BE2C (cell line): ENCODE measurements around the gene FIBCD1.
A peak's percentile ranks its signal among the peaks of the same experiment; 100 is the strongest.

Experiments used
- DNase-seq: peaks from one replicate; pipeline ENCODE4 v3.0.0-alpha.2; 2020
- H3K27me3 ChIP-seq: fragments of 250-450 bp; sonication (Bioruptor Pico); 2 replicates; pipeline ENCODE4 v1.5.1; 2020; ENCODE audit warnings: mild to moderate bottlenecking
- H3K36me3 ChIP-seq: fragments of 250-450 bp; sonication (Bioruptor Pico); 2 replicates; pipeline ENCODE4 v1.5.1; 2020; ENCODE audit warnings: mild to moderate bottlenecking
- H3K4me1 ChIP-seq: fragments of 250-450 bp; sonication (Bioruptor Pico); 2 replicates; pipeline ENCODE4 v1.5.1; 2020
- H3K4me3 ChIP-seq: 2 replicates; pipeline ENCODE4 v1.5.1; 2011; ENCODE audit warnings: low read depth, low read length
- H3K9me3 ChIP-seq: fragments of 250-450 bp; sonication (Bioruptor Pico); 2 replicates; pipeline ENCODE4 v1.5.1; 2020
- CTCF ChIP-seq: IDR thresholded peaks from 2 replicates; pipeline ENCODE4 v1.5.1; 2012; ENCODE audit warnings: mild to moderate bottlenecking, low read depth, low read length

FIBCD1 gene

DNA sequence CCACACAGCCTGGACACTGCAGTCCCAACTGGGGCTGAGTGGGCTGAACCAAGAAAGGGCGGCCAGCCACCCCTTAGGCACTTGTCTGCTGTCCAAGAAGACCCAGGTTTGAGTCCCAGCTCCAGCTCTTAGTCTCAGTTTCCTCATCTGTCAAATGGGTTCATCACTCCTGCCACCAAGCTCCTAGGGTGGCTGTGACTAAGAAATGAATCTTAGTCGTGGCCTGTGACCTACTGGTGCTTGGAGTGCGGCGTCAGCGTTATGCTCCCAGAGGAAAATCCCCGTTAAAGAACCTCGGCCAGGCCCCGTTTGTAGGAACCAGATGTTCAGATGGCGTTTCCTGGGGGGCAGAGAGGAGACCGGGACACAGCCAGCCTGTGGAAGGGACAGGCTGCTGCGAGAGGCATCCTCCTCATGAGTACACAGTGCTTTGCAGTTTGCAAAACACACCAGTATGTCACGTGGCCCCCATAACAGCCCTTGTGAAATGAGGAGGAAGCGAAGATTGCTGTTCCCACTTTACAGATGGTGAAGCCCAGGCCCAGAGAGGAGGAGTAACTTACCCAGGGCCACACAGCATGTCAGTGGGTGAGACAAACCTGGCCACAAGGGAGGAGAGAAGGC lies 3.3 kb downstream of the FIBCD1 start:
- TF ChIP-seq CTCF, result no peak
- Histone ChIP-seq H3K36me3 (no peaks in the 10 kb centered on the region), H3K27me3 (peaks cover 73% of the 10 kb centered on the region), H3K4me3 (no peak overlapping the region), H3K9me3 (no peaks in the 10 kb centered on the region), H3K4me1 (peaks cover 7% of the 10 kb centered on the region; the same call in 1 of the 2 replicates)
- no peak for DNase-seq

- no peaks in the 10 kb centered on the region for H3K9me3 ChIP-seq
- no peak for DNase-seq
- no peak overlapping the region for H3K4me3 ChIP-seq
- H3K4me1 ChIP-seq, result peaks cover 7% of the 10 kb centered on the region; the same call in 1 of the 2 replicates
- H3K27me3 ChIP-seq, result peaks cover 65% of the 10 kb centered on the region
- no peak for TF ChIP-seq CTCF
- no peaks in the 10 kb centered on the region for H3K36me3 ChIP-seq
Measured at GRCh38 chr9:130934702-130935647, 4.1 kb downstream of the FIBCD1 start.

DNA sequence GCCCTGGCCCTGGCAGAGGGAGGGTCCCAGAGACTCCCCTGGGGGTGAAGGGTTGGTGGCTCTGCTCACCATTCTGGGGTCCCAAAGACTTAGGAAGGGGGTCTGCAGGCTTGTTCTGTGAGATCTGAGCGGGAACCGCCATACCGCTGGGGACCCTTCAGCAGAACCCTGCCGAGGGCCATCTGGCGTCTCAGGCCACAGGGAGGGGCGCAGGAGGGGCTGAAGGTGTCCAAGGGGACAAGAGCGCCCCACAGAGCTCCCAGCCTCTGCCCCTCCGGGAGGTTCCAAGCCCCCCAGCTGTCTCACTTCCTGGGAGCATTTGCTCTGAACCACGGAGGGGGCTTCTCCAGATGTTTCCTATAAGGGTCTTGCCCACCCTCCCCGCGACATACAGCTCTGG lies 4.8 kb downstream of the FIBCD1 start:
- peak; percentile 16 for DNase-seq
- no peaks in the 10 kb centered on the region for H3K36me3 ChIP-seq
- no peak for TF ChIP-seq CTCF
- H3K9me3 ChIP-seq, result no peaks in the 10 kb centered on the region
- H3K27me3 ChIP-seq, result peaks cover 59% of the 10 kb centered on the region
- no peak overlapping the region for H3K4me3 ChIP-seq
- H3K4me1 ChIP-seq, result peaks cover 7% of the 10 kb centered on the region; the same call in 1 of the 2 replicates

DNA sequence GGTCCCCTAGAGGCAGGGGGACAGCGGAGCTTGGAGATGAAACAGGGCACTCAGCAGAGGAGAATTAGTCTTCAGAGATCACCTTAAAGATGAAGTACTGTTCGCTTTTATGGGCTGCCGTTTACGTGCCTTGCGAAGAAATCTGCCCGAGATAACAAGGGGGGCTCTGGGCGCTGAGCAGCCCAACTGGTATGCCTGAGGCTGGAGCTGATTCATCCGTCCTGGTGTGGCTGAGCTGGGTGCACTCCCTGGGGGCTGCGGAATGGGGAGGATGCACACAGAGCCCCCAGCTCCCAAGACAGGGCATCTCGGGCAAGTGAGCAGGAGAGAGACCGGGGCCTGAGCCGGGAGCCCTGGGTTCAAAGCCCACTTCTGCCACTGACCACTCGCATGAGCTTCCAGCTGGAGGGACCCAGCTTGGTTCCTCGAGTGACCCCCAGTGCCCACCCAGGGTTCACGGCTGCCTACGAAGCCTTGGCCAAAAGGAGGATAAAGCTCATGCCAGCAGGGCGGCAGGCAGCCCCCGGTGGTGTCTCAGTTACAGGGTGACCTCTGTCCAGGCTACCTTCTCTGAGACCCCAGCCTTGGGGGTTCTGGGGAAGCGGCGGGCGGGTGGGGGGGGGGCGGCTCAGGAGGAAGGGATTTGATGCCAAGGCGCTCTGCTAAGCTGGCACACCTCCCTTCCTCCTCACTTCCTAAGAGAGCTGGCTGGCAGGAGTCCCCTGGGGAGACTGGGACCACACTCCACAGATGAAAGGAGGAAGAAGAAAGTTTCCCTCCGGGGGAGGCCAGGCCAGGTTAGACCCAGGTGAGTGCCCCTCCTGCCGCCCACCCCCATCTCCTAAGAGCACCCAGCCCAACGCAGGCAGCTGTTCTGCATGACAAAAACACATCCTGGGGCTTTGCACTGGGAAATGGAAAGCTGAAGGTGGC lies 5.7 kb downstream of the FIBCD1 start:
- DNase-seq, result peak; percentile 36
- Histone ChIP-seq H3K4me3 (no peak overlapping the region), H3K9me3 (no peaks in the 10 kb centered on the region), H3K27me3 (peaks cover 50% of the 10 kb centered on the region), H3K36me3 (no peaks in the 10 kb centered on the region), H3K4me1 (peaks cover 15% of the 10 kb centered on the region)
- no peak for TF ChIP-seq CTCF

- H3K27me3 ChIP-seq, result peaks cover 41% of the 10 kb centered on the region
- H3K4me1 ChIP-seq, result peaks cover 22% of the 10 kb centered on the region
- H3K36me3 ChIP-seq, result no peaks in the 10 kb centered on the region
- DNase-seq, result peak; percentile 70
- no peaks in the 10 kb centered on the region for H3K9me3 ChIP-seq
- no peak overlapping the region for H3K4me3 ChIP-seq
- peak; percentile 55 for TF ChIP-seq CTCF
Measured at GRCh38 chr9:130932255-130933079, 6.6 kb downstream of the FIBCD1 start.
